Ectodermal cell (in vitro differentiated cells): ENCODE data around the gene SFMBT2.
"Not testable (repeated sequence)": the region's sequence is repeated elsewhere in the genome, so short reads cannot be mapped to it uniquely, and the experiment has no call there.

ENCODE experiments used
- H3K27ac ChIP-seq: 2 replicates; pipeline ENCODE4 v1.7.0; 2013; ENCODE audit warnings: mild to moderate bottlenecking, low read depth, low read length; ENCODE audit not compliant: insufficient read depth, poor library complexity, severe bottlenecking
- H3K27me3 ChIP-seq: 2 replicates; pipeline ENCODE4 v1.7.0; 2013; ENCODE audit warnings: mild to moderate bottlenecking, low read length; ENCODE audit not compliant: insufficient read depth, control insufficient read depth, poor library complexity, severe bottlenecking
- H3K36me3 ChIP-seq: one replicate; pipeline ENCODE4 v1.7.0; 2013; ENCODE audit warnings: low read length; ENCODE audit not compliant: control insufficient read depth, insufficient read depth
- H3K4me1 ChIP-seq: one replicate; pipeline ENCODE4 v1.7.0; 2013; ENCODE audit warnings: low read length; ENCODE audit not compliant: control insufficient read depth, insufficient read depth
- H3K4me3 ChIP-seq: 2 replicates; pipeline ENCODE4 v1.7.0; 2013; ENCODE audit warnings: low read depth, low read length, control low read depth; ENCODE audit not compliant: insufficient read depth
- H3K9me3 ChIP-seq: 2 replicates; pipeline ENCODE4 v1.7.0; 2013; ENCODE audit warnings: mild to moderate bottlenecking, low read length, moderate library complexity; ENCODE audit not compliant: control insufficient read depth
- WGBS, 2 experiments: methylation state at CpG; one replicate each; pipeline ENCODE4 v1.1.7; 2013; ENCODE audit warnings: missing lambda C conversion rate in 2 of 2; 5-methylcytosine and 5-hydroxymethylcytosine counted together

SFMBT2 gene

GRCh38 chr10:7389346-7389745 lies 21.5 kb downstream of the SFMBT2 start:
- H3K4me3 ChIP-seq: no peak overlapping the region
- no peaks in the 10 kb centered on the region for H3K4me1 ChIP-seq
- no peaks in the 10 kb centered on the region for H3K27me3 ChIP-seq
- no peaks in the 10 kb centered on the region for H3K9me3 ChIP-seq
- 80% methylated on average over 1 of the region's 2 CpGs; no CpG with 5 or more reads in 1 of the 2 experiments for WGBS, 2 experiments
- H3K27ac ChIP-seq: no peak overlapping the region
- no peaks in the 10 kb centered on the region for H3K36me3 ChIP-seq

- Histone ChIP-seq H3K36me3 (no peaks in the 10 kb centered on the region), H3K4me1 (no peaks in the 10 kb centered on the region), H3K4me3 (no peak overlapping the region), H3K9me3 (no peaks in the 10 kb centered on the region), H3K27me3 (no peaks in the 10 kb centered on the region), H3K27ac (no peak overlapping the region)
- WGBS, 2 experiments: 91 to 95% methylated on average over 4 of the region's 4 CpGs
Measured at GRCh38 chr10:7388602-7389001, 22.2 kb downstream of the SFMBT2 start.

- not testable (repeated sequence) for H3K36me3 ChIP-seq, H3K27me3 ChIP-seq, H3K27ac ChIP-seq, H3K4me1 ChIP-seq, H3K9me3 ChIP-seq, H3K4me3 ChIP-seq
- 80% methylated on average over 1 of the region's 1 CpG; no CpG with 5 or more reads in 1 of the 2 experiments for WGBS, 2 experiments
Measured at GRCh38 chr10:7388149-7388548, 22.7 kb downstream of the SFMBT2 start.

- Histone ChIP-seq H3K4me1 (no peaks in the 10 kb centered on the region), H3K27me3 (no peaks in the 10 kb centered on the region), H3K4me3 (no peak overlapping the region), H3K9me3 (no peaks in the 10 kb centered on the region), H3K36me3 (no peaks in the 10 kb centered on the region), H3K27ac (no peak overlapping the region)
- 79% methylated on average over 7 of the region's 7 CpGs for WGBS, 2 experiments
Measured at GRCh38 chr10:7385114-7385513, 25.7 kb downstream of the SFMBT2 start.

GRCh38 chr10:7383442-7383841 lies 27.4 kb downstream of the SFMBT2 start:
- Histone ChIP-seq H3K36me3 (no peaks in the 10 kb centered on the region), H3K27me3 (no peaks in the 10 kb centered on the region), H3K4me1 (no peaks in the 10 kb centered on the region), H3K4me3 (no peak overlapping the region), H3K27ac (no peak overlapping the region), H3K9me3 (no peaks in the 10 kb centered on the region)
- WGBS, 2 experiments: 85 to 88% methylated on average over 7 of the region's 7 CpGs

- Histone ChIP-seq H3K27ac (no peak overlapping the region), H3K4me3 (no peak overlapping the region), H3K36me3 (no peaks in the 10 kb centered on the region), H3K9me3 (no peaks in the 10 kb centered on the region), H3K27me3 (no peaks in the 10 kb centered on the region), H3K4me1 (no peaks in the 10 kb centered on the region)
- WGBS, 2 experiments: 92 to 94% methylated on average over 5 of the region's 5 CpGs
Measured at GRCh38 chr10:7380704-7381241, 30.1 kb downstream of the SFMBT2 start.

GRCh38 chr10:7378602-7379403 lies 32.0 kb downstream of the SFMBT2 start:
- Histone ChIP-seq H3K9me3 (no peaks in the 10 kb centered on the region), H3K36me3 (no peaks in the 10 kb centered on the region), H3K27ac (no peak overlapping the region), H3K27me3 (no peaks in the 10 kb centered on the region), H3K4me3 (no peak overlapping the region), H3K4me1 (no peaks in the 10 kb centered on the region)
- WGBS, 2 experiments: 91 to 96% methylated on average over 8 of the region's 8 CpGs

GRCh38 chr10:7377614-7378248 lies 33.1 kb downstream of the SFMBT2 start:
- H3K4me1 ChIP-seq: no peaks in the 10 kb centered on the region
- no peaks in the 10 kb centered on the region for H3K9me3 ChIP-seq
- no peaks in the 10 kb centered on the region for H3K36me3 ChIP-seq
- no peaks in the 10 kb centered on the region for H3K27me3 ChIP-seq
- H3K4me3 ChIP-seq: no peak overlapping the region
- 89 to 92% methylated on average over 7 of the region's 7 CpGs for WGBS, 2 experiments
- no peak overlapping the region for H3K27ac ChIP-seq

GRCh38 chr10:7374795-7375194 lies 36.0 kb downstream of the SFMBT2 start:
- 94 to 96% methylated on average over 5 of the region's 5 CpGs for WGBS, 2 experiments
- Histone ChIP-seq H3K36me3 (no peaks in the 10 kb centered on the region), H3K4me3 (no peak overlapping the region), H3K4me1 (no peaks in the 10 kb centered on the region), H3K27ac (no peak overlapping the region), H3K27me3 (no peaks in the 10 kb centered on the region), H3K9me3 (no peaks in the 10 kb centered on the region)

GRCh38 chr10:7373039-7373438 lies 37.8 kb downstream of the SFMBT2 start:
- H3K9me3 ChIP-seq: no peaks in the 10 kb centered on the region
- no peak overlapping the region for H3K4me3 ChIP-seq
- peaks cover 4% of the 10 kb centered on the region for H3K36me3 ChIP-seq
- no peak overlapping the region for H3K27ac ChIP-seq
- H3K27me3 ChIP-seq: no peaks in the 10 kb centered on the region
- 96 to 97% methylated on average over 6 of the region's 6 CpGs for WGBS, 2 experiments
- H3K4me1 ChIP-seq: no peaks in the 10 kb centered on the region
